ENCODE results near the gene CHRM3.
"Not testable (repeated sequence)": the region's sequence is repeated elsewhere in the genome, so short reads cannot be mapped to it uniquely, and the experiment has no call there.

CHRM3 gene

GRCh38 chr1:239386453-239387303, at the start of gene CHRM3:
TSS of gene CHRM3 (plus strand) at chr1:239386568. CDS start at chr1:239907452, 520,884 bp downstream.
- peak; percentile 83 for DNase-seq (ENCODE audit: low read depth, low spot score)

GRCh38 chr1:239337799-239338430, 48.5 kb upstream of the CHRM3 start:
- DNase-seq (ENCODE audit: low read depth, low spot score): peak; percentile 33

- DNase-seq (ENCODE audit: low read depth, low spot score): no peak
These were observed 38.6 kb upstream of the CHRM3 start for GRCh38 chr1:239347776-239348175.

GRCh38 chr1:239348635-239349353, 37.6 kb upstream of the CHRM3 start:
- no peak for DNase-seq (ENCODE audit: low read depth, low spot score)

GRCh38 chr1:239349699-239350098, 36.7 kb upstream of the CHRM3 start:
- DNase-seq (ENCODE audit: low read depth, low spot score): no peak

- no peak for DNase-seq (ENCODE audit: low read depth, low spot score)
These were observed 32.8 kb upstream of the CHRM3 start for GRCh38 chr1:239353536-239353935.

- no peak for DNase-seq (ENCODE audit: low read depth, low spot score)
These were observed 32.1 kb upstream of the CHRM3 start for GRCh38 chr1:239354231-239354630.

GRCh38 chr1:239357867-239358266, 28.5 kb upstream of the CHRM3 start:
- DNase-seq (ENCODE audit: low read depth, low spot score): no peak

GRCh38 chr1:239361403-239361802, 25.0 kb upstream of the CHRM3 start:
- no peak for DNase-seq (ENCODE audit: low read depth, low spot score)

- no peak for DNase-seq (ENCODE audit: low read depth, low spot score)
These were observed 22.4 kb upstream of the CHRM3 start for GRCh38 chr1:239363930-239364329.

GRCh38 chr1:239367196-239367810, 19.1 kb upstream of the CHRM3 start:
- DNase-seq (ENCODE audit: low read depth, low spot score): no peak

GRCh38 chr1:239368436-239369109, 17.8 kb upstream of the CHRM3 start:
- DNase-seq (ENCODE audit: low read depth, low spot score): no peak

GRCh38 chr1:239370869-239371268, 15.5 kb upstream of the CHRM3 start:
- DNase-seq (ENCODE audit: low read depth, low spot score): not testable (repeated sequence)

GRCh38 chr1:239382666-239383065, 3.7 kb upstream of the CHRM3 start:
- DNase-seq (ENCODE audit: low read depth, low spot score): no peak

GRCh38 chr1:239383714-239384113, 2.7 kb upstream of the CHRM3 start:
- DNase-seq (ENCODE audit: low read depth, low spot score): no peak

GRCh38 chr1:239387304-239388158, 1.2 kb downstream of the CHRM3 start:
- DNase-seq (ENCODE audit: low read depth, low spot score): peak; percentile 50

GRCh38 chr1:239388159-239388485, 1.8 kb downstream of the CHRM3 start:
- DNase-seq (ENCODE audit: low read depth, low spot score): no peak

GRCh38 chr1:239388578-239388977, 2.2 kb downstream of the CHRM3 start:
- DNase-seq (ENCODE audit: low read depth, low spot score): no peak

GRCh38 chr1:239389703-239390102, 3.3 kb downstream of the CHRM3 start:
- DNase-seq (ENCODE audit: low read depth, low spot score): no peak

GRCh38 chr1:239392271-239392670, 5.9 kb downstream of the CHRM3 start:
- DNase-seq (ENCODE audit: low read depth, low spot score): no peak

- no peak for DNase-seq (ENCODE audit: low read depth, low spot score)
These were observed 7.7 kb downstream of the CHRM3 start for GRCh38 chr1:239394107-239394506.
